WTC11 (cell line): Measurements from ENCODE around the gene MX2.

ENCODE experiments used
- CTCF ChIP-seq: fragments of 200-600 bp; IDR thresholded peaks from 2 replicates; pipeline ENCODE4 v1.8.0; 2022; ENCODE audit warnings: antibody characterized with exemption
- FOXP4 ChIP-seq: sonication (generic); formaldehyde crosslinking; IDR thresholded peaks from 2 replicates; pipeline ENCODE4 v1.8.0; 2022; ENCODE audit warnings: mild to moderate bottlenecking, missing genetic modification reagents
- GTF2I ChIP-seq: fragments of 250-450 bp; sonication (Bioruptor Pico); conservative IDR thresholded peaks from 2 replicates; pipeline ENCODE4 v1.4.0; 2021; ENCODE audit warnings: mild to moderate bottlenecking
- KAT7 ChIP-seq: sonication (generic); formaldehyde crosslinking; IDR thresholded peaks from 2 replicates; pipeline ENCODE4 v1.8.1; 2023; ENCODE audit warnings: missing genetic modification reagents, mild to moderate bottlenecking, borderline replicate concordance
- MXD4 ChIP-seq: fragments of 250-450 bp; sonication (Bioruptor Pico); IDR thresholded peaks from 2 replicates; pipeline ENCODE4 v1.8.0; 2021; ENCODE audit warnings: mild to moderate bottlenecking, moderate library complexity, borderline replicate concordance
- MYBL2 ChIP-seq: sonication (generic); formaldehyde crosslinking; IDR thresholded peaks from 2 replicates; pipeline ENCODE4 v1.8.1; 2023; ENCODE audit warnings: mild to moderate bottlenecking, moderate library complexity, missing genetic modification reagents
- NFYB ChIP-seq: sonication (generic); formaldehyde crosslinking; conservative IDR thresholded peaks from 2 replicates; pipeline ENCODE4 v1.8.0; 2022; ENCODE audit warnings: low read depth, missing genetic modification reagents
- NR2C2 ChIP-seq: sonication (generic); formaldehyde crosslinking; IDR thresholded peaks from 2 replicates; pipeline ENCODE4 v1.8.0; 2022; ENCODE audit warnings: mild to moderate bottlenecking, missing genetic modification reagents
- PRDM15 ChIP-seq: sonication (generic); formaldehyde crosslinking; IDR thresholded peaks from 2 replicates; pipeline ENCODE4 v1.8.0; 2022; ENCODE audit warnings: missing genetic modification reagents
- RELA ChIP-seq: sonication (generic); formaldehyde crosslinking; IDR thresholded peaks from 2 replicates; pipeline ENCODE4 v1.8.1; 2022; ENCODE audit warnings: missing genetic modification reagents, mild to moderate bottlenecking, borderline replicate concordance
- USF1 ChIP-seq: sonication (generic); formaldehyde crosslinking; IDR thresholded peaks from 2 replicates; pipeline ENCODE4 v1.8.0; 2022; ENCODE audit warnings: mild to moderate bottlenecking, missing genetic modification reagents
- ZNF512 ChIP-seq: sonication (generic); formaldehyde crosslinking; IDR thresholded peaks from 2 replicates; pipeline ENCODE4 v1.8.1; 2022; ENCODE audit warnings: missing genetic modification reagents, borderline replicate concordance

- no peak for TF ChIP-seq MXD4 (CRISPR knock-in tag)
- TF ChIP-seq CTCF = no peak
- no peak for TF ChIP-seq USF1 (CRISPR knock-in tag)
- TF ChIP-seq MYBL2 (CRISPR knock-in tag) = no peak
- TF ChIP-seq NFYB (CRISPR knock-in tag) = no peak
- TF ChIP-seq GTF2I (CRISPR knock-in tag) = no peak
- TF ChIP-seq PRDM15 = no peak
- no peak for TF ChIP-seq KAT7 (CRISPR knock-in tag)
- no peak for TF ChIP-seq NR2C2 (CRISPR knock-in tag)
- TF ChIP-seq RELA (CRISPR knock-in tag) = no peak
- TF ChIP-seq FOXP4 (CRISPR knock-in tag) = no peak
- TF ChIP-seq ZNF512 (CRISPR knock-in tag) = no peak
Measured at GRCh38 chr21:41403966-41404365, 42.1 kb downstream of the MX2 start.
